GM20000 (cell line): Measurements from ENCODE around the gene MTTP.
"Not testable (repeated sequence)": the region's sequence is repeated elsewhere in the genome, so short reads cannot be mapped to it uniquely, and the experiment has no call there.

Experiments used
- DNase-seq: peaks from one replicate; pipeline ENCODE4 v3.0.0; 2012; ENCODE audit warnings: low spot score
- CTCF ChIP-seq: IDR thresholded peaks from 2 replicates; pipeline ENCODE4 v1.5.1; 2012; ENCODE audit warnings: mild to moderate bottlenecking, control low read depth; ENCODE audit errors: extremely low read depth, missing control alignments

Gene MTTP

GRCh38 chr4:99574530-99575324 is at the start of gene MTTP:
Gene MTTP (plus strand): TSS chr4:99574824. CDS start chr4:99574910, 86 bp downstream.
- peak; percentile 7 for DNase-seq
- TF ChIP-seq CTCF, result no peak

- DNase-seq, result no peak
Observed at GRCh38 chr4:99529228-99529627, 45.4 kb upstream of the MTTP start.

GRCh38 chr4:99529956-99530355 is 44.7 kb upstream of the MTTP start:
- no peak for DNase-seq
- TF ChIP-seq CTCF, result no peak

More at GRCh38 chr4:99529228-99529627, 45.4 kb upstream of the MTTP start:
- TF ChIP-seq CTCF, result no peak

- not testable (repeated sequence) for DNase-seq
Observed at GRCh38 chr4:99534699-99535098, 39.9 kb upstream of the MTTP start.

- TF ChIP-seq CTCF, result no peak
Observed at GRCh38 chr4:99536271-99536670, 38.4 kb upstream of the MTTP start.

GRCh38 chr4:99536848-99537247 is 37.8 kb upstream of the MTTP start:
- TF ChIP-seq CTCF, result no peak
- DNase-seq, result no peak

More at GRCh38 chr4:99536271-99536670, 38.4 kb upstream of the MTTP start:
- no peak for DNase-seq

- no peak for TF ChIP-seq CTCF
- DNase-seq, result no peak
Observed at GRCh38 chr4:99537674-99538073, 37.0 kb upstream of the MTTP start.
